Measurements from ENCODE around the gene IER5L. TPM values are rescaled to one million over a fixed set of nuclear protein-coding genes. Genes with fewer than 3 reads are reported as not detected.

Gene IER5L
- total and polyA plus RNA-seq, 2 of the 8 experiments (the other 6 are each of a cell fraction or from before 2014, with no cell fraction given): 0.65 to 1.0 TPM

DNA sequence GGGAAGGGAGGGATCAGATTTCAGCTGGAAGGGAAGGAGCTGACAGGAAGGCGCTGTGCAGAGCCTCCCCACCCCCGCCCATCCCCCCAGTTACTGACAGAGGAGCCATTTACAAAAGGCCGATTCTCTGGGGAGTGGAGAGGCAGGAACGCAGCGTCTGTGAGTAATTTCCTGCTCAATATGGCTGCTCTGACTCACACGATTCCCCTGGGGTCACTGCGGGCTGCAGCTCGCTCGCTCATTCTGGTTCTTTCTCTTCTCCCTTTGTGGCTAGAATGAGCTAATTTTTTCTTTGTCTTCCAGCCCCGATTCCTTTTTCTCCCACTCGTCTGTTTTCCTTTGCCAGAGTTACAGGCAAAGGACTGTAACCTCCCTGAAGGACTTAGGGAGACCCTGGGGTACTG is 38.1 kb downstream of the IER5L start (continued):
- peak in 1 of 2 experiments; percentile 86; a peak in 2 of 4 replicates for TF ChIP-seq HDAC2 (IDR thresholded peaks at IDR 0.05; ENCODE audit: borderline replicate concordance in 1 of 2, low read depth in 2 of 2, low read length in 2 of 2)
- TF ChIP-seq SIX5 (IDR thresholded peaks at IDR 0.05; ENCODE audit: low read depth, low read length): peak; percentile 48
- TF ChIP-seq RFX5 (IDR thresholded peaks at IDR 0.05; ENCODE audit: borderline replicate concordance, low read depth, low read length): no peak
- TF ChIP-seq POLR2A (IDR thresholded peaks at IDR 0.05; ENCODE audit: control extremely low read depth in 1 of 2, low read depth in 2 of 2, low read length in 2 of 2): peak in 1 of 2 experiments; percentile 83; a peak in 2 of 3 replicates
- TF ChIP-seq BRCA1 (IDR thresholded peaks at IDR 0.05; ENCODE audit: low read depth, low read length): no peak
- TF ChIP-seq TEAD4 (IDR thresholded peaks at IDR 0.05; ENCODE audit: low read depth, low read length): peak; percentile 55; the same call in 1 of the 2 replicates
- TF ChIP-seq KDM1A (IDR thresholded peaks at IDR 0.05; ENCODE audit: borderline replicate concordance, low read length): peak; percentile 71; the same call in 1 of the 2 replicates
- TF ChIP-seq RBBP5 (IDR thresholded peaks at IDR 0.05; ENCODE audit: borderline replicate concordance, low read depth, low read length): peak; percentile 96
- TF ChIP-seq SAP30 (IDR thresholded peaks at IDR 0.05; ENCODE audit: insufficient read depth, insufficient replicate concordance, low read length): peak; percentile 63
- TF ChIP-seq JUND (IDR thresholded peaks at IDR 0.05; ENCODE audit: low read length): peak; percentile 38; the same call in 1 of the 2 replicates
- TF ChIP-seq EP300 (IDR thresholded peaks at IDR 0.05; ENCODE audit: borderline replicate concordance in 1 of 2, low read depth in 2 of 2, low read length in 2 of 2): peak in 1 of 2 experiments; percentile 92; a peak in 2 of 3 replicates
- no peak for TF ChIP-seq CBX8 (IDR thresholded peaks at IDR 0.05; ENCODE audit: borderline replicate concordance, low read depth, low read length)
- TF ChIP-seq BACH1 (IDR thresholded peaks at IDR 0.05; ENCODE audit: low read length): peak; percentile 23; the same call in 1 of the 2 replicates
- TF ChIP-seq, protein P1, sequence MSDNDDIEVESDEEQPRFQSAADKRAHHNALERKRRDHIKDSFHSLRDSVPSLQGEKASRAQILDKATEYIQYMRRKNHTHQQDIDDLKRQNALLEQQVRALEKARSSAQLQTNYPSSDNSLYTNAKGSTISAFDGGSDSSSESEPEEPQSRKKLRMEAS (IDR thresholded peaks at IDR 0.05): 0 out of 2 replicates have a peak, but pooled peaks have one; percentile 37
- no peak for TF ChIP-seq EZH2 (IDR thresholded peaks at IDR 0.05; ENCODE audit: low read depth, low read length, severe bottlenecking)
- TF ChIP-seq TBP (IDR thresholded peaks at IDR 0.05; ENCODE audit: low read depth, low read length): peak; percentile 78
- TF ChIP-seq, protein P2, sequence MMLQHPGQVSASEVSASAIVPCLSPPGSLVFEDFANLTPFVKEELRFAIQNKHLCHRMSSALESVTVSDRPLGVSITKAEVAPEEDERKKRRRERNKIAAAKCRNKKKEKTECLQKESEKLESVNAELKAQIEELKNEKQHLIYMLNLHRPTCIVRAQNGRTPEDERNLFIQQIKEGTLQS (IDR thresholded peaks at IDR 0.05; ENCODE audit: insufficient read depth, low read depth, low read length): no peak
